Left colon (tissue), 2 donors: ENCODE results near the gene TTK. TPM values are rescaled to one million over a fixed set of nuclear protein-coding genes. Genes with fewer than 3 reads are reported as not detected.

Source experiments
- ATAC-seq: fragments of 200-7000 bp; cut with Tn5 transposase; one replicate; pipeline ENCODE4 v1.9.1; 2020; ENCODE audit warnings: mild to moderate bottlenecking, moderate library complexity
- DNase-seq, 2 donors: peaks; one replicate each; pipeline ENCODE4 v3.0.0-alpha.2; 2020
- intact Hi-C, 2 donors: fragments of 100-400 bp; cut with DNase I in 1 of 2; cut with micrococcal nuclease in 1 of 2; formaldehyde crosslinking; loops; one replicate each; pipeline versions ENCODE4 v1.11.2 to v1.14.0; 2022; cut with DNase I, micrococcal nuclease
- long read RNA-seq: library from polyadenylated mRNA; unstranded; transcript quantifications from one replicate; pipeline ENCODE4 v2.0.0, GENCODE V29; 2021
- total RNA-seq, 2 donors: library from RNA; stranded (reverse); fragmentation: NEBNext Ultra II Directional; extraction: Animal tissue kit (Norgen Biotek cat#: 25700); gene quantifications; one replicate each; pipeline ENCODE4 v1.2.1, GENCODE V29; 2021
- donor health status: DM: no; HTN: no; CAD: no.
- donor health status: DM: yes; HTN: yes; CAD: no.

Gene TTK
- total RNA-seq, result 1 to 10 TPM; 1.9 to 5.7 TPM
- long read RNA-seq, partial matches to known transcripts, result 0 of 5 reads
- long read RNA-seq, other reads (novel, unspliced or antisense), result 1 of 5 reads

- peak; percentile 100 for ATAC-seq
- intact Hi-C loops, result no loop called here
These were observed at the start of gene TTK for GRCh38 chr6:80004173-80005072. TTK (plus strand) TSS chr6:80004649; CDS start chr6:80005844, 1,195 bp downstream.

GRCh38 chr6:79954849-79955248 is 49.6 kb upstream of the TTK start:
- intact Hi-C loops, result no loop called here
- no peak for ATAC-seq

More at GRCh38 chr6:80004173-80005072, at the start of gene TTK:
- peak; percentile 94 for DNase-seq

GRCh38 chr6:79964607-79965081 is 39.8 kb upstream of the TTK start:
- no peak for DNase-seq
- ATAC-seq, result no peak
- intact Hi-C loops, result no loop called here

More at GRCh38 chr6:79954849-79955248, 49.6 kb upstream of the TTK start:
- DNase-seq, result no peak

GRCh38 chr6:79967178-79967577 is 37.3 kb upstream of the TTK start:
- intact Hi-C loops, result no loop called here
- ATAC-seq (no peak), DNase-seq (no peak)

- DNase-seq, result no peak
- ATAC-seq, result no peak
- intact Hi-C loops, result no loop called here
These were observed 34.7 kb upstream of the TTK start for GRCh38 chr6:79969784-79970183.

GRCh38 chr6:79971193-79971592 is 33.3 kb upstream of the TTK start:
- DNase-seq (no peak), ATAC-seq (no peak)
- intact Hi-C loops, result no loop called here

GRCh38 chr6:79981652-79982051 is 22.8 kb upstream of the TTK start:
- intact Hi-C loops, result no loop called here
- DNase-seq, result no peak
- ATAC-seq, result no peak

GRCh38 chr6:79984261-79984660 is 20.2 kb upstream of the TTK start:
- intact Hi-C loops, result no loop called here
- ATAC-seq, result peak; percentile 82
- peak in 1 of 2 donors; percentile 24 for DNase-seq

- no peak for DNase-seq
- intact Hi-C loops, result no loop called here
- no peak for ATAC-seq
These were observed 19.3 kb upstream of the TTK start for GRCh38 chr6:79985128-79985527.

- DNase-seq, result no peak
- no peak for ATAC-seq
- intact Hi-C loops, result no loop called here
These were observed 14.8 kb upstream of the TTK start for GRCh38 chr6:79989641-79990040.

- ATAC-seq (no peak), DNase-seq (no peak)
- intact Hi-C loops, result no loop called here
These were observed 11.2 kb upstream of the TTK start for GRCh38 chr6:79993012-79993910.

- no peak for ATAC-seq
- DNase-seq, result no peak
- intact Hi-C loops, result no loop called here
These were observed 10.5 kb upstream of the TTK start for GRCh38 chr6:79993911-79994309.

- ATAC-seq, result no peak
- intact Hi-C loops, result no loop called here
- no peak for DNase-seq
These were observed 6.7 kb upstream of the TTK start for GRCh38 chr6:79997728-79998127.

- ATAC-seq, result no peak
- no peak for DNase-seq
- intact Hi-C loops, result no loop called here
These were observed 3.1 kb upstream of the TTK start for GRCh38 chr6:80001337-80001736.

GRCh38 chr6:80003826-80004172 is 650 bp upstream of the TTK start:
- peak; percentile 29 for ATAC-seq
- intact Hi-C loops, result no loop called here
- DNase-seq, result peak in 1 of 2 donors; percentile 41

- intact Hi-C loops, result no loop called here
- ATAC-seq (no peak), DNase-seq (no peak)
These were observed 957 bp downstream of the TTK start for GRCh38 chr6:80005406-80005805.

- intact Hi-C loops, result no loop called here
- ATAC-seq, result no peak
These were observed 2.1 kb downstream of the TTK start for GRCh38 chr6:80006541-80006940.

GRCh38 chr6:80009531-80009930 is 5.1 kb downstream of the TTK start:
- ATAC-seq (no peak), DNase-seq (no peak)
- intact Hi-C loops, result no loop called here

More at GRCh38 chr6:80006541-80006940, 2.1 kb downstream of the TTK start:
- no peak for DNase-seq

- DNase-seq, result no peak
- intact Hi-C loops, result no loop called here
- ATAC-seq, result no peak
These were observed 5.8 kb downstream of the TTK start for GRCh38 chr6:80010288-80010687.
